ENCODE results near the gene HAND2. TPM values are rescaled to one million over a fixed set of nuclear protein-coding genes. Genes with fewer than 3 reads are reported as not detected.
A peak's percentile ranks its signal among the peaks of the same experiment; 100 is the strongest.

HAND2 gene
- total RNA-seq (2014; rRNA removed) = 0.17 and 0.71 TPM in 2 replicates
- 0.15 TPM for polyA plus RNA-seq (2012)

GRCh38 chr4:173529477-173530325 lies at the start of gene HAND2:
Gene HAND2 (minus strand): TSS chr4:173530229. CDS start chr4:173529289, 940 bp downstream.
- peak; percentile 56 for DNase-seq (ENCODE audit: low read depth)

- no peak for DNase-seq (ENCODE audit: low read depth)
These were observed 48.9 kb upstream of the HAND2 start for GRCh38 chr4:173578956-173579355.

GRCh38 chr4:173577963-173578362 lies 47.9 kb upstream of the HAND2 start:
- no peak for DNase-seq (ENCODE audit: low read depth)

- DNase-seq (ENCODE audit: low read depth) = no peak
These were observed 45.6 kb upstream of the HAND2 start for GRCh38 chr4:173575482-173576152.

- no peak for DNase-seq (ENCODE audit: low read depth)
These were observed 43.7 kb upstream of the HAND2 start for GRCh38 chr4:173573725-173574124.

GRCh38 chr4:173573286-173573685 lies 43.3 kb upstream of the HAND2 start:
- peak; percentile 1 for DNase-seq (ENCODE audit: low read depth)

GRCh38 chr4:173572493-173573129 lies 42.6 kb upstream of the HAND2 start:
- no peak for DNase-seq (ENCODE audit: low read depth)

- no peak for DNase-seq (ENCODE audit: low read depth)
These were observed 41.6 kb upstream of the HAND2 start for GRCh38 chr4:173571620-173572019.

GRCh38 chr4:173565281-173565680 lies 35.3 kb upstream of the HAND2 start:
- no peak for DNase-seq (ENCODE audit: low read depth)

- DNase-seq (ENCODE audit: low read depth) = no peak
These were observed 34.4 kb upstream of the HAND2 start for GRCh38 chr4:173564461-173564860.

- no peak for DNase-seq (ENCODE audit: low read depth)
These were observed 30.9 kb upstream of the HAND2 start for GRCh38 chr4:173560896-173561295.

GRCh38 chr4:173556398-173557131 lies 26.5 kb upstream of the HAND2 start:
- DNase-seq (ENCODE audit: low read depth) = peak; percentile 1

- no peak for DNase-seq (ENCODE audit: low read depth)
These were observed 17.9 kb upstream of the HAND2 start for GRCh38 chr4:173547889-173548288.

- DNase-seq (ENCODE audit: low read depth) = no peak
These were observed 16.7 kb upstream of the HAND2 start for GRCh38 chr4:173546776-173547175.

- DNase-seq (ENCODE audit: low read depth) = no peak
These were observed 15.4 kb upstream of the HAND2 start for GRCh38 chr4:173545440-173545839.

GRCh38 chr4:173543266-173543665 lies 13.2 kb upstream of the HAND2 start:
- no peak for DNase-seq (ENCODE audit: low read depth)

GRCh38 chr4:173539986-173540385 lies 10.0 kb upstream of the HAND2 start:
- no peak for DNase-seq (ENCODE audit: low read depth)

- no peak for DNase-seq (ENCODE audit: low read depth)
These were observed 8.9 kb upstream of the HAND2 start for GRCh38 chr4:173538909-173539445.

GRCh38 chr4:173538148-173538908 lies 8.3 kb upstream of the HAND2 start:
- no peak for DNase-seq (ENCODE audit: low read depth)

GRCh38 chr4:173537613-173538147 lies 7.7 kb upstream of the HAND2 start:
- no peak for DNase-seq (ENCODE audit: low read depth)

Data from LHCN-M2 (cell line).